AG09319 (cell line): ENCODE results near the gene GRIP1.
"Not testable (repeated sequence)": the region's sequence is repeated elsewhere in the genome, so short reads cannot be mapped to it uniquely, and the experiment has no call there.

Experiments used
- DNase-seq: peaks from one replicate; pipeline ENCODE4 v3.0.0-alpha.2; 2010; ENCODE audit warnings: low read depth; ENCODE audit errors: extremely low read depth
- TF ChIP-seq, protein P1 (sequence below): IDR thresholded peaks from 2 replicates; pipeline ENCODE4 v1.5.1; 2011; ENCODE audit warnings: low read depth, mild to moderate bottlenecking, inconsistent platforms, low read length, moderate library complexity

GRIP1 gene

GRCh38 chr12:66508025-66508424 lies 170.9 kb downstream of the GRIP1 start:
- DNase-seq: no peak
- TF ChIP-seq, protein P1, sequence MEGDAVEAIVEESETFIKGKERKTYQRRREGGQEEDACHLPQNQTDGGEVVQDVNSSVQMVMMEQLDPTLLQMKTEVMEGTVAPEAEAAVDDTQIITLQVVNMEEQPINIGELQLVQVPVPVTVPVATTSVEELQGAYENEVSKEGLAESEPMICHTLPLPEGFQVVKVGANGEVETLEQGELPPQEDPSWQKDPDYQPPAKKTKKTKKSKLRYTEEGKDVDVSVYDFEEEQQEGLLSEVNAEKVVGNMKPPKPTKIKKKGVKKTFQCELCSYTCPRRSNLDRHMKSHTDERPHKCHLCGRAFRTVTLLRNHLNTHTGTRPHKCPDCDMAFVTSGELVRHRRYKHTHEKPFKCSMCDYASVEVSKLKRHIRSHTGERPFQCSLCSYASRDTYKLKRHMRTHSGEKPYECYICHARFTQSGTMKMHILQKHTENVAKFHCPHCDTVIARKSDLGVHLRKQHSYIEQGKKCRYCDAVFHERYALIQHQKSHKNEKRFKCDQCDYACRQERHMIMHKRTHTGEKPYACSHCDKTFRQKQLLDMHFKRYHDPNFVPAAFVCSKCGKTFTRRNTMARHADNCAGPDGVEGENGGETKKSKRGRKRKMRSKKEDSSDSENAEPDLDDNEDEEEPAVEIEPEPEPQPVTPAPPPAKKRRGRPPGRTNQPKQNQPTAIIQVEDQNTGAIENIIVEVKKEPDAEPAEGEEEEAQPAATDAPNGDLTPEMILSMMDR: no peak

DNA sequence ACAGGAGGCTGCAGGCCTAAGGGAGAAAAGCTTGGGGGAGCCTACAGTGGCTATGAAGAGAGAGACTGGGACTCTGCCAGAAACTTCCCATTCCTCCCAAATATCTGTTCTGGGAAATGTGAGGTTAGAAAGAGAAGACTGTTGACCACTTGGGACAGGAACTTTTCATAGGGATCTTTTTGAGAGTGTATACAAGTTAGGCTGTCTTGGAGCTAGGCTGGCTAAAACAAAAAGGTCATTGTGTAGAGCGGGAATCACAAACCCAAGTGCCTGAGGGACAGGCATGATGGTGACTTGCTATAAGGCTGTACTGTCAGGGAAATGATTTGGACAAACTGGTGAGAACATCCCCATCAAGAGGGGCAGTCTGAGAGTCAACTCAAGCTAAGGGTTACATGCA lies 175.1 kb downstream of the GRIP1 start:
- DNase-seq: no peak
- TF ChIP-seq, protein P1: no peak

DNA sequence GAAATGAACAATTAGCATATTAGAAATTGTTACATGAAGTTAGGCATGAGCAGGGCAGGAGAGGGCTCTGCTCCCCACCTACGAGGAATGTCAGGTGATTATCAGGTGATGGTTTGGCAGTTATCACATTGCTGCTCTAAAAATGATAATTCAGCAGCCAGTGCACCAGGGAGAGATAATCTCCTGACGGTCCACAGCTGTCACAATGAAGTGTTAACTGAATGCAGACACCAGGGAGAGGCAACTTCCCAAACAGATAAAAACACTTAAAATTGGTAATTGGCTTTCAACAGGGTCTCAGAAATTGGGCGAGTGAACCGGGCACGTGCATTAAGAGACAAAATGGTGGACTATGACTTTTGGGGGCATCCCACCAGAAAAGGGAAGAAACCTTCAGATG lies 176.0 kb downstream of the GRIP1 start:
- TF ChIP-seq, protein P1: no peak
- DNase-seq: no peak

- no peak for DNase-seq
- TF ChIP-seq, protein P1: no peak
Measured at GRCh38 chr12:66500841-66501240, 178.0 kb downstream of the GRIP1 start.

DNA sequence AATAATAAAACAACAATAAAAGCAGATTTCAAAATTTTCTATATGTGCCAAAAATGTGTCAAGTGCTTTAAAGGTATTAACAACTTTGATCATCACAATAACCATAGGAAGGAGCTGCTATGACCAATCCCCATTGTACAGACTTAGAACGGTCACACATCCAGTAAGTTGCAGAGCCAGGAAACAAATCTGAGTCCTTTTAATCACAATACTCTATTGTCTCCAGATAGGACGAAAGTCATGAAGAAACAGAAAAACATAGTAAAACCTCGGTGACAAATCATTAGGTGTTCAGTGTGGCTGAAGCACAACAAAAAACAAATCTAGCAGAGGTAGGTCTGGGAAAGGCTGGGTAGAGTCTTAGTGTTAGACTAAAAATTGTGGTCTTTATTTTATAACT lies 178.8 kb downstream of the GRIP1 start:
- TF ChIP-seq, protein P1: no peak
- DNase-seq: no peak

DNA sequence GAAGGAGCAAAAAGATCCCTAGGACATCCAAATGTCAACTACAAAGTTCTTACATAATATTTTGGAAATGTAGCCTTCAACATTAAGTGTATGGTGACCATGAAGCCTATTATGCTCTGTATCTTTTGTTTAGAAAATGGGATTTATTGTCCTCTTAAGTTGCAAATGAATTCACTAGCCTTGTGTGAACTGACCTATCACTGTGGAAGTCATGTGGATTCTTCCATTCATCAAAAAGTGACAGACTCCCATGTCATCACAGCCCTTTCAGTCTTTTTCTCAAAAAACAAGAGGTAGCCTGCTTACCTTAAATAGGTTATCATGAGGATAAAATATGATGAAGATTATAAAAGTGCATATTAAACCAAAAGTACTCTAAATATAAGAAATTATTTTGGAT lies 179.9 kb downstream of the GRIP1 start:
- TF ChIP-seq, protein P1: no peak
- no peak for DNase-seq

DNA sequence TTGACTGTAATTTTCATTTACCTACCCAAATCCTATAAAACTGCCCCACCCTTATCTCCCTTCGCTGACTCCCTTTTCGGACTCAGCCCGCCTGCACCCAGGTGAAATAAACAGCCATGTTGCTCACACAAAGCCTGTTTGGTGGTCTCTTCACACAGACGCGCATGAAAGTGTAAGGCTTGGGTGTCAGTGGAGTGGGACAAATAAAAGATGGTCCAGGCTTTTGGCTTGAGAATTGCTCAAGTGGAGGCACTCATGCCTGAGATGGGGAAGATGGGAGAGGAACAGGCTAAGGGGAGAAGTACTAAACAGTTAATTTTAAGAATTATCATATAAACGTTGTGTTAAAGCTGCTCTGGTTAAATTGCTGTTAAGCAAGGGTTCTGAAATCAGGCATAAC lies 180.8 kb downstream of the GRIP1 start:
- DNase-seq: not testable (repeated sequence)

- TF ChIP-seq, protein P1: no peak
- DNase-seq: no peak
Measured at GRCh38 chr12:66497008-66497897, 181.6 kb downstream of the GRIP1 start.
